ENCODE measurements around the gene PIGW.

PIGW gene

GRCh38 chr17:36510636-36511035 lies 24.2 kb upstream of the PIGW start:
- TF ChIP-seq, protein P1, sequence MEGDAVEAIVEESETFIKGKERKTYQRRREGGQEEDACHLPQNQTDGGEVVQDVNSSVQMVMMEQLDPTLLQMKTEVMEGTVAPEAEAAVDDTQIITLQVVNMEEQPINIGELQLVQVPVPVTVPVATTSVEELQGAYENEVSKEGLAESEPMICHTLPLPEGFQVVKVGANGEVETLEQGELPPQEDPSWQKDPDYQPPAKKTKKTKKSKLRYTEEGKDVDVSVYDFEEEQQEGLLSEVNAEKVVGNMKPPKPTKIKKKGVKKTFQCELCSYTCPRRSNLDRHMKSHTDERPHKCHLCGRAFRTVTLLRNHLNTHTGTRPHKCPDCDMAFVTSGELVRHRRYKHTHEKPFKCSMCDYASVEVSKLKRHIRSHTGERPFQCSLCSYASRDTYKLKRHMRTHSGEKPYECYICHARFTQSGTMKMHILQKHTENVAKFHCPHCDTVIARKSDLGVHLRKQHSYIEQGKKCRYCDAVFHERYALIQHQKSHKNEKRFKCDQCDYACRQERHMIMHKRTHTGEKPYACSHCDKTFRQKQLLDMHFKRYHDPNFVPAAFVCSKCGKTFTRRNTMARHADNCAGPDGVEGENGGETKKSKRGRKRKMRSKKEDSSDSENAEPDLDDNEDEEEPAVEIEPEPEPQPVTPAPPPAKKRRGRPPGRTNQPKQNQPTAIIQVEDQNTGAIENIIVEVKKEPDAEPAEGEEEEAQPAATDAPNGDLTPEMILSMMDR (conservative IDR thresholded peaks at IDR 0.05): no peak
- no peak overlapping the region for H3K27ac ChIP-seq

GRCh38 chr17:36511216-36511615 lies 23.6 kb upstream of the PIGW start:
- H3K27ac ChIP-seq: no peak overlapping the region
- TF ChIP-seq, protein P1 (conservative IDR thresholded peaks at IDR 0.05): no peak

GRCh38 chr17:36512641-36513040 lies 22.1 kb upstream of the PIGW start:
- no peak overlapping the region for H3K27ac ChIP-seq
- TF ChIP-seq, protein P1 (conservative IDR thresholded peaks at IDR 0.05): no peak

DNA sequence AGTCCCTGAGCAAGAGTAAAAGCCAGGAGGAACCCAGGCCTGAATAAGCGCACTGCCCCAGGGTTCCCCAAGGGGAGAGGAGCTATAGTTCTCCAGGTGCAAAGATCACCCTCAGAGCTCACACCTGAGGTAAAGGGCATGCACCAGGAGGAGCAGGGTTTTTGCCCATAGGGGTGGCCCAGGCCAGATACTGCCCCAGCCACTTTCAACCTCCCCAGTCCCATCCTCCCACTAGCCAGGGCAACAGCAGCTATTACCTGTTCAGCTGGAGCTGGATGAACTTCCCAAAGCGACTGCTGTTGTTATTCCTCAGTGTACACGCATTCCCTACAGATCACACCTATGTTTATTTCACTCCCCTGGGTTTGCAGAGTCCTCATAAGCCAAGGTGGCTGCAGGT lies 19.9 kb upstream of the PIGW start:
- TF ChIP-seq, protein P1 (conservative IDR thresholded peaks at IDR 0.05): no peak
- H3K27ac ChIP-seq: no peak overlapping the region

- TF ChIP-seq, protein P1 (conservative IDR thresholded peaks at IDR 0.05): no peak
- no peak overlapping the region for H3K27ac ChIP-seq
Observed at GRCh38 chr17:36515837-36516236, 18.9 kb upstream of the PIGW start.

DNA sequence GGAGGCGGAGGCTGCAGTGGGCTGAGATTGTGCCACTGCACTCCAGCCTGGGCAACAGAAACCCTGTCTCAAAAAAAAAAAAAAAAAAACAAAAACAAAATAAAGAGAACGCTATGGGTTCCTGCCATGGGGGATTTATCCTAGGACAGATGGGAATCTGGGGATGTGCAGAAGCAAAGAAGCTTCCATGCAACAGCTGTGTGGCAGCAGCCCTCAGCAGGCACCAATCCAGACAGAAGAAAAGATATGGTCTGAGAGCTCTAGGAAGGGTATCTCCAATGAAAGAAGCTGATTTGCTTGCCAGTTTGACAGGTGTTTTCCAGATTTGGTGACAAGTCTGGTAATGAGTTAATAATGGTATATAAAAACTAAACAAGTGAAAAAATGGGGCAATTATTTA lies 11.7 kb upstream of the PIGW start:
- TF ChIP-seq, protein P1 (conservative IDR thresholded peaks at IDR 0.05): no peak
- no peak overlapping the region for H3K27ac ChIP-seq

DNA sequence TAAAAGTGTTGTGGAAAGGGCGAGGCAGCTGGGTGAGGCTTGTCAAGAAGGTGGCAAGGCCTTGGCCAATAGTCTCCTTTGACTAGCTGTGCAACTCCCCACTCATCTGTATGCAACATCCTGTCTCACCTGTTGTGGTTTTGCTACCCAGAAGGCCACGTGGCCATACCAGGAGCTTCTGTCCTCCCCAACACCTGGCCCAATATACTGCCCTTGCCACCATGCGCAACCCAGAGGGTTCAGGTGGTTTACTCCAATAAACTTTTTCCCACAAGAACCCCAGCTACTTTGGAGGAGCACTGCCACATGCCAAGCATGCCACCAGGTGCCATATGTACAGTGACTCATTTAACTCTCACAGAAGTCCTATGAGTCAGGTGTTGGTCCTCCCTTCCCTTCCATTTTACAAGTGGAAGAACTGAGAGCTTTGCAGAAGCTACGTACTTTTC lies 10.3 kb upstream of the PIGW start:
- TF ChIP-seq, protein P1 (conservative IDR thresholded peaks at IDR 0.05): no peak
- H3K27ac ChIP-seq: no peak overlapping the region

GRCh38 chr17:36525113-36525512 lies 9.7 kb upstream of the PIGW start:
- no peak overlapping the region for H3K27ac ChIP-seq
- TF ChIP-seq, protein P1 (conservative IDR thresholded peaks at IDR 0.05): no peak
